H1 (cell line): ENCODE data around the gene BCAP31. TPM values are rescaled to one million over a fixed set of nuclear protein-coding genes. Genes with fewer than 3 reads are reported as not detected.

ENCODE experiments used
- CTCF ChIA-PET: fragments of 300-600 bp; sonication (Branson Sonifier 250); formaldehyde crosslinking; loops from one replicate; lab custom pipeline; 2021; ENCODE audit not compliant: partially characterized antibody; lab: Charles Lee
- POLR2A ChIA-PET: fragments of 300-600 bp; sonication (Branson Sonifier 250); formaldehyde crosslinking; loops from one replicate; lab custom pipeline; 2021; ENCODE audit warnings: inconsistent platforms; ENCODE audit not compliant: partially characterized antibody; lab: Charles Lee
- DNase-seq, 2 experiments: peaks; one replicate each; pipeline versions ENCODE4 v3.0.0 to v3.0.0-alpha.2; 2010 to 2022; ENCODE audit warnings: low spot score in 2 of 2, low read depth in 1 of 2, mixed read lengths in 1 of 2
- FAIRE-seq: peaks from 2 replicates; lab custom pipeline; 2011; peaks lifted over from hg19 to GRCh38; lab: Jason Lieb, UNC
- H2AFZ ChIP-seq: 2 replicates; pipeline ENCODE4 v1.8.1; 2012; ENCODE audit warnings: low read length, inconsistent platforms
- H2AK5ac ChIP-seq: 2 replicates; pipeline ENCODE4 v1.6.1; 2013; ENCODE audit warnings: low read depth, low read length
- H2BK120ac ChIP-seq: replicated peaks from 2 replicates; pipeline ENCODE3; 2013; ENCODE audit warnings: low read depth, low read length, inconsistent platforms
- H2BK12ac ChIP-seq: 2 replicates; pipeline ENCODE4 v1.6.1; 2013; ENCODE audit warnings: low read depth, low read length
- H2BK15ac ChIP-seq: 2 replicates; pipeline ENCODE4 v1.6.1; 2013; ENCODE audit warnings: low read length
- H2BK20ac ChIP-seq: 2 replicates; pipeline ENCODE4 v1.6.1; 2013; ENCODE audit warnings: low read length
- H2BK5ac ChIP-seq: 2 replicates; pipeline ENCODE4 v1.6.1; 2013; ENCODE audit warnings: low read depth, low read length
- H3K14ac ChIP-seq: 2 replicates; pipeline ENCODE4 v1.6.1; 2013; ENCODE audit warnings: inconsistent platforms; ENCODE audit not compliant: insufficient read length
- H3K18ac ChIP-seq: 2 replicates; pipeline ENCODE4 v1.6.1; 2013; ENCODE audit warnings: low read length; ENCODE audit errors: extremely low read depth
- H3K23ac ChIP-seq: 2 replicates; pipeline ENCODE4 v1.6.1; 2013; ENCODE audit warnings: inconsistent platforms; ENCODE audit not compliant: insufficient read length
- H3K23me2 ChIP-seq: 2 replicates; pipeline ENCODE4 v1.6.1; 2013; ENCODE audit warnings: low read depth, low read length
- H3K27ac ChIP-seq: 2 replicates; pipeline ENCODE4 v1.6.1; 2011; ENCODE audit warnings: low read depth, low read length, inconsistent platforms
- H3K27me3 ChIP-seq, 4 experiments: replicated peaks in 1 of 4; 1 replicate in 1 of 4; 2 replicates in 3 of 4; pipeline versions ENCODE4 v1.6.1 to v1.8.1; 2011 to 2013; ENCODE audit warnings: low read length in 3 of 4, mild to moderate bottlenecking in 3 of 4, inconsistent platforms in 2 of 4, mixed read lengths in 2 of 4, moderate library complexity in 1 of 4; ENCODE audit not compliant: control insufficient read depth in 3 of 4, insufficient read depth in 3 of 4; ENCODE audit errors: extremely low read depth in 1 of 4
- H3K36me3 ChIP-seq, 4 experiments: 2 replicates each; pipeline versions ENCODE4 v1.6.1 to v1.8.1; 2011 to 2013; ENCODE audit warnings: mild to moderate bottlenecking in 4 of 4, low read length in 3 of 4, moderate library complexity in 2 of 4, control low read depth in 1 of 4, inconsistent platforms in 1 of 4; ENCODE audit not compliant: insufficient read depth in 4 of 4, control insufficient read depth in 2 of 4
- H3K4ac ChIP-seq: replicated peaks from 2 replicates; pipeline ENCODE3; 2013; ENCODE audit warnings: low read length, low read depth, mixed read lengths, inconsistent platforms; ENCODE audit not compliant: insufficient read length
- H3K4me1 ChIP-seq, 4 experiments: replicated peaks in 1 of 4; 1 replicate in 1 of 4; 2 replicates in 3 of 4; pipeline versions ENCODE4 v1.6.1 to v1.8.1; 2011 to 2013; ENCODE audit warnings: low read length in 3 of 4, inconsistent platforms in 2 of 4, mixed read lengths in 1 of 4; ENCODE audit not compliant: insufficient read depth in 4 of 4, control insufficient read depth in 3 of 4
- H3K4me2 ChIP-seq, 2 experiments: 2 replicates each; pipeline versions ENCODE4 v1.6.1 to v1.8.1; 2011 to 2013; ENCODE audit warnings: low read depth in 2 of 2, low read length in 2 of 2, control low read depth in 1 of 2, inconsistent platforms in 1 of 2, mild to moderate bottlenecking in 1 of 2; ENCODE audit not compliant: insufficient read depth in 1 of 2
- H3K4me3 ChIP-seq, 4 experiments: fragments of 200-600, 300-600 bp in 1 of 4; sonication (generic), shearing (Covaris generic), sonication (Bioruptor Twin) in 1 of 4; 2 replicates each; pipeline versions ENCODE4 v1.5.1 to v1.8.1; 2011 to 2016; ENCODE audit warnings: low read length in 4 of 4, low read depth in 3 of 4, control low read depth in 2 of 4, inconsistent platforms in 2 of 4, mild to moderate bottlenecking in 2 of 4, mixed read lengths in 1 of 4, moderate library complexity in 1 of 4; ENCODE audit not compliant: insufficient read depth in 2 of 4; ENCODE audit errors: extremely low read depth in 1 of 4
- H3K56ac ChIP-seq: replicated peaks from 2 replicates; pipeline ENCODE3; 2013; ENCODE audit warnings: low read depth, mild to moderate bottlenecking, mixed read lengths, low read length, inconsistent platforms; ENCODE audit not compliant: insufficient read length
- H3K79me1 ChIP-seq: 2 replicates; pipeline ENCODE4 v1.6.1; 2013; ENCODE audit warnings: low read depth, low read length, control low read depth
- H3K79me2 ChIP-seq, 2 experiments: 2 replicates each; pipeline versions ENCODE4 v1.6.1 to v1.8.1; 2012 to 2013; ENCODE audit warnings: low read length in 2 of 2, mild to moderate bottlenecking in 2 of 2, inconsistent platforms in 1 of 2; ENCODE audit not compliant: insufficient read depth in 2 of 2, control insufficient read depth in 1 of 2
- H3K9ac ChIP-seq, 4 experiments: replicated peaks in 1 of 4; 1 replicate in 1 of 4; 2 replicates in 3 of 4; pipeline versions ENCODE4 v1.6.1 to v1.8.1; 2011 to 2013; ENCODE audit warnings: low read depth in 3 of 4, low read length in 3 of 4, control low read depth in 2 of 4, mild to moderate bottlenecking in 2 of 4, moderate library complexity in 2 of 4, inconsistent platforms in 1 of 4; ENCODE audit errors: extremely low read depth in 1 of 4
- H3K9me3 ChIP-seq, 2 experiments: 2 replicates each; pipeline versions ENCODE4 v1.6.1 to v1.8.1; 2012 to 2013; ENCODE audit warnings: mild to moderate bottlenecking in 2 of 2, moderate library complexity in 2 of 2, control low read depth in 1 of 2, inconsistent platforms in 1 of 2, low read depth in 1 of 2, low read length in 1 of 2, mixed read lengths in 1 of 2; ENCODE audit not compliant: insufficient read depth in 2 of 2
- H4K20me1 ChIP-seq, 2 experiments: replicated peaks in 1 of 2; 2 replicates each; pipeline versions ENCODE3 to v1.8.1; 2011 to 2013; ENCODE audit warnings: inconsistent platforms in 2 of 2, low read length in 2 of 2, mild to moderate bottlenecking in 1 of 2; ENCODE audit not compliant: insufficient read depth in 2 of 2, control insufficient read depth in 1 of 2
- H4K5ac ChIP-seq: 2 replicates; pipeline ENCODE4 v1.6.1; 2013; ENCODE audit warnings: low read length, low read depth, mixed read lengths, inconsistent platforms; ENCODE audit not compliant: insufficient read length
- H4K8ac ChIP-seq: 2 replicates; pipeline ENCODE4 v1.8.0; 2013; ENCODE audit warnings: mild to moderate bottlenecking, moderate library complexity, low read length, inconsistent platforms; ENCODE audit not compliant: insufficient read depth; ENCODE audit errors: extremely low read depth
- H4K91ac ChIP-seq: replicated peaks from 2 replicates; pipeline ENCODE3; 2013; ENCODE audit warnings: low read length, mixed read lengths, inconsistent platforms; ENCODE audit not compliant: insufficient read length
- CEBPB ChIP-seq: IDR thresholded peaks from 2 replicates; pipeline ENCODE4 v1.6.1; 2012; ENCODE audit warnings: low read depth, low read length
- MAX ChIP-seq: IDR thresholded peaks from 2 replicates; pipeline ENCODE4 v1.6.1; 2012; ENCODE audit warnings: inconsistent platforms
- SAP30 ChIP-seq: fragments of 300-600 bp; sonication (generic); IDR thresholded peaks from 2 replicates; pipeline ENCODE4 v1.7.1; 2012; ENCODE audit warnings: low read length, moderate library complexity, mild to moderate bottlenecking, inconsistent platforms; ENCODE audit not compliant: insufficient read depth, insufficient replicate concordance
- WGBS, 2 experiments: shearing (Covaris generic) in 1 of 2; methylation state at CpG; one replicate each; pipeline versions ENCODE4 v1.1.6 to v1.1.7; 2013 to 2015; ENCODE audit warnings: low lambda C conversion rate in 2 of 2, mixed read lengths in 2 of 2, inconsistent platforms in 1 of 2, low coverage in 1 of 2, missing lambda C conversion rate in 1 of 2; ENCODE audit not compliant: insufficient replicate concordance in 2 of 2, insufficient coverage in 1 of 2, insufficient read length in 1 of 2; ENCODE audit errors: extremely low coverage in 1 of 2, missing lambda C conversion rate in 1 of 2; 5-methylcytosine and 5-hydroxymethylcytosine counted together
- polyA plus RNA-seq, 7 experiments: library from polyadenylated mRNA; depleted of rRNA in 3 of 7; stranded (reverse) in 5 of 7; unstranded in 2 of 7; fragments of >200 nt in 5 of 7; fragments of 200-250 nt in 2 of 7; gene quantifications; 1 replicate in 5 of 7; 2 replicates in 1 of 7; 4 replicates in 1 of 7; pipeline versions ENCODE4 v1.2.1 to v1.2.3, GENCODE V29; 2011 to 2013; ENCODE audit warnings: missing spikeins in 2 of 7, mixed read lengths in 2 of 7
- total RNA-seq: library from RNA; stranded (reverse); fragmentation: NEBNext Ultra II Directional; extraction: Animal tissue kit (Norgen Biotek cat#: 25700); gene quantifications from 2 replicates; pipeline ENCODE4 v1.2.1, GENCODE V29; 2021

The BCAP31 gene
- total and polyA plus RNA-seq, 2 of the 8 experiments (the other 6 are each of a cell fraction or from before 2014, with no cell fraction given) = 136 to 159 TPM

- Histone ChIP-seq H3K27ac (no peak overlapping the region), H3K4me1 (peaks cover 4 to 13% (median 8%) of the 10 kb centered on the region in 4 experiments), H3K79me2 (no peaks in the 10 kb centered on the region), H4K20me1 (peaks cover 0 to 3% of the 10 kb centered on the region in 2 experiments), H4K8ac (no peak overlapping the region), H2AK5ac (no peak overlapping the region), H3K9me3 (no peaks in the 10 kb centered on the region), H3K79me1 (no peaks in the 10 kb centered on the region), H3K4me2 (no peak overlapping the region), H2BK120ac (no peak overlapping the region), H3K4me3 (no peak overlapping the region), H3K23me2 (no peaks in the 10 kb centered on the region), H3K23ac (no peak overlapping the region), H2BK5ac (no peak overlapping the region), H2BK12ac (no peak overlapping the region), H3K18ac (no peak overlapping the region), H2BK15ac (no peak overlapping the region), H4K5ac (no peak overlapping the region), H2AFZ (no peak overlapping the region), H3K9ac (no peak overlapping the region), H2BK20ac (no peak overlapping the region), H3K27me3 (no peaks in the 10 kb centered on the region), H3K56ac (no peak overlapping the region), H3K14ac (no peak overlapping the region), H3K4ac (no peak overlapping the region), H4K91ac (no peak overlapping the region), H3K36me3 (no peaks in the 10 kb centered on the region)
- ChIA-PET POLR2A (no interaction called here), CTCF (interaction anchor here (1.6 kb wide), 1 partner anchor 13 kb away, joined by 4 read pairs; no protein-coding TSS in a partner anchor)
- 86% methylated on average over 5 of the region's 6 CpGs; no CpG with 5 or more reads in 1 of the 2 experiments for WGBS, 2 experiments
- TF ChIP-seq SAP30 (no peak), MAX (no peak), CEBPB (0 out of 2 replicates have a peak, but pooled peaks have one; percentile 31)
- DNase-seq = no peak
- no peak for FAIRE-seq
These were observed 7.1 kb upstream of the BCAP31 start for GRCh38 chrX:153731117-153731844.
